Esophagus muscularis mucosa (tissue), 4 donors: Measurements from ENCODE around the gene PPP2R5C. TPM values are rescaled to one million over a fixed set of nuclear protein-coding genes. Genes with fewer than 3 reads are reported as not detected.

Experiments used
- DNase-seq: peaks from one replicate; pipeline ENCODE4 v3.0.0-alpha.2; 2017; ENCODE audit errors: extremely low spot score
- H3K27ac ChIP-seq, 4 donors: fragments of 200-600 bp; sonication (generic); replicated peaks in 1 of 4; 1 replicate in 3 of 4; 2 replicates in 1 of 4; pipeline ENCODE4 v1.5.1; 2016 to 2019; ENCODE audit warnings: mild to moderate bottlenecking in 1 of 4
- H3K27me3 ChIP-seq, 4 donors: fragments of 200-600 bp; sonication (generic); one replicate each; pipeline versions ENCODE4 v1.5.1 to v1.6.0; 2016 to 2019
- H3K36me3 ChIP-seq, 4 donors: fragments of 200-600 bp; sonication (generic); one replicate each; pipeline ENCODE4 v1.5.1; 2016 to 2019
- H3K4me1 ChIP-seq, 4 donors: fragments of 200-600 bp; sonication (generic); one replicate each; pipeline ENCODE4 v1.5.1; 2016 to 2019
- H3K4me3 ChIP-seq, 4 donors: fragments of 200-600 bp; sonication (generic); 1 replicate in 2 of 4; 2 replicates in 2 of 4; pipeline ENCODE4 v1.5.1; 2016 to 2019; ENCODE audit warnings: mild to moderate bottlenecking in 4 of 4, moderate library complexity in 1 of 4
- H3K9me3 ChIP-seq, 4 donors: fragments of 200-600 bp; sonication (generic); 1 replicate in 3 of 4; 2 replicates in 1 of 4; pipeline ENCODE4 v1.5.1; 2016 to 2019
- CTCF ChIP-seq, 3 experiments: fragments of 200-600 bp in 2 of 3; fragments of 450-650 bp in 1 of 3; sonication (generic) in 2 of 3; IDR thresholded peaks; one replicate each; pipeline ENCODE4 v1.5.1; 2017 to 2019; ENCODE audit warnings: antibody characterized with exemption in 3 of 3, mild to moderate bottlenecking in 2 of 3, moderate library complexity in 1 of 3
- EP300 ChIP-seq: sonication (generic); formaldehyde crosslinking; IDR thresholded peaks from one replicate; pipeline ENCODE4 v1.6.1; 2017; ENCODE audit warnings: antibody characterized with exemption
- POLR2A ChIP-seq: fragments of 450-650 bp; IDR thresholded peaks from one replicate; pipeline ENCODE4 v1.6.1; 2017; ENCODE audit warnings: antibody characterized with exemption, moderate library complexity, mild to moderate bottlenecking, low read depth
- POLR2AphosphoS5 ChIP-seq, 2 donors: sonication (generic); formaldehyde crosslinking; IDR thresholded peaks; one replicate each; pipeline ENCODE4 v1.6.1; 2017; ENCODE audit warnings: antibody characterized with exemption in 2 of 2
- WGBS: methylation state at CpG from one replicate; pipeline ENCODE4 v1.1.5; 2018; 5-methylcytosine and 5-hydroxymethylcytosine counted together
- intact Hi-C: fragments of 100-400 bp; cut with DNase I; formaldehyde crosslinking; loops from one replicate; pipeline ENCODE4 v1.15.1; 2023
- total RNA-seq, 4 donors: library from RNA; depleted of rRNA; stranded (reverse); fragments of >200 nt; gene quantifications; one replicate each; pipeline versions ENCODE4 v1.1.0 to v1.2.1, GENCODE V29; 2016

Gene PPP2R5C
- total RNA-seq, 4 donors from 2014 or later = 103 to 142 (median 131) TPM

GRCh38 chr14:101963656-101964296 is 202.3 kb downstream of the PPP2R5C start:
- Histone ChIP-seq H3K27me3 (no peaks in the 10 kb centered on the region), H3K27ac (peak overlapping the region; percentile 62 to 99 (median 98)), H3K9me3 (no peaks in the 10 kb centered on the region), H3K36me3 (peaks cover 0 to 5% (median 0%) of the 10 kb centered on the region in 4 donors), H3K4me3 (peak overlapping the region; percentile 97 to 100 (median 100)), H3K4me1 (peaks cover 39 to 77% (median 67%) of the 10 kb centered on the region in 4 donors)
- 38% methylated on average over 20 of the region's 20 CpGs for WGBS
- DNase-seq = no peak
- intact Hi-C loops = loop anchor here (5.0 kb wide), 1 partner anchor 354 kb away; the partner anchor contains the start of gene ZNF839
- TF ChIP-seq CTCF (IDR thresholded peaks at IDR 0.05) (no peak), POLR2A (no peak), POLR2AphosphoS5 (IDR thresholded peaks at IDR 0.05) (no peak), EP300 (no peak)

- WGBS = 2% methylated on average over 28 of the region's 115 CpGs
- no peaks in the 10 kb centered on the region for H3K9me3 ChIP-seq
- peak within 1 kb of the TSS; percentile 98 to 99 (median 99) for H3K27ac ChIP-seq
- DNase-seq = peak; percentile 98
- intact Hi-C loops = loop anchor here (5.0 kb wide), 1 partner anchor 353 kb away; the partner anchor contains the start of gene ZNF839
- peak within 1 kb of the TSS; percentile 97 to 100 (median 100) for H3K4me3 ChIP-seq
- peaks cover 39 to 78% (median 70%) of the 10 kb centered on the region in 4 donors for H3K4me1 ChIP-seq
- no peak for TF ChIP-seq CTCF (IDR thresholded peaks at IDR 0.05)
- TF ChIP-seq EP300 = no peak
- peak; percentile 97 for TF ChIP-seq POLR2A
- peak; percentile 97 to 99 for TF ChIP-seq POLR2AphosphoS5 (IDR thresholded peaks at IDR 0.05)
- no peaks in the 10 kb centered on the region for H3K27me3 ChIP-seq
- H3K36me3 ChIP-seq = peaks cover 0 to 11% (median 1%) of the 10 kb centered on the region in 4 donors
These were observed 203.0 kb downstream of the PPP2R5C start, which contains the start of gene DYNC1H1 for GRCh38 chr14:101964297-101965180. Gene DYNC1H1 (plus strand): TSS chr14:101964573. CDS start chr14:101964692, 119 bp downstream.

- Histone ChIP-seq H3K9me3 (no peaks in the 10 kb centered on the region), H3K4me1 (peaks cover 39 to 82% (median 72%) of the 10 kb centered on the region in 4 donors), H3K36me3 (peaks cover 0 to 16% (median 3%) of the 10 kb centered on the region in 4 donors), H3K27me3 (no peaks in the 10 kb centered on the region), H3K27ac (peak overlapping the region; percentile 98 to 99 (median 99)), H3K4me3 (peak overlapping the region; percentile 97 to 100 (median 100))
- WGBS = 0% methylated on average over 1 of the region's 28 CpGs
- intact Hi-C loops = no loop called here
- TF ChIP-seq POLR2AphosphoS5 (IDR thresholded peaks at IDR 0.05) (peak in 1 of 2 donors; percentile 72), POLR2A (no peak)
- peak; percentile 96 for DNase-seq
These were observed 203.7 kb downstream of the PPP2R5C start for GRCh38 chr14:101965181-101965544.

GRCh38 chr14:101965770-101966722 is 204.5 kb downstream of the PPP2R5C start:
- peak overlapping the region; percentile 98 to 99 (median 99) for H3K27ac ChIP-seq
- peaks cover 44 to 80% (median 71%) of the 10 kb centered on the region in 4 donors for H3K4me1 ChIP-seq
- intact Hi-C loops = no loop called here

More at GRCh38 chr14:101965770-101966722, 204.5 kb downstream of the PPP2R5C start:
- Histone ChIP-seq H3K36me3 (peaks cover 0 to 16% (median 3%) of the 10 kb centered on the region in 4 donors), H3K27me3 (no peaks in the 10 kb centered on the region), H3K9me3 (no peaks in the 10 kb centered on the region), H3K4me3 (peak overlapping the region; percentile 97 to 100 (median 100))
- TF ChIP-seq POLR2A (no peak), POLR2AphosphoS5 (IDR thresholded peaks at IDR 0.05) (no peak), EP300 (no peak), CTCF (IDR thresholded peaks at IDR 0.05) (no peak)
- DNase-seq = no peak
- 27% methylated on average over 5 of the region's 5 CpGs for whole genome bisulfite sequencing
